Body of pancreas (tissue), 4 donors: ENCODE measurements around the gene HMCN2. TPM values are rescaled to one million over a fixed set of nuclear protein-coding genes. Genes with fewer than 3 reads are reported as not detected.
A peak's percentile ranks its signal among the peaks of the same experiment; 100 is the strongest.

Source experiments
- ATAC-seq: fragments of 150-250 bp; one replicate; pipeline ENCODE4 v1.9.1; 2016
- DNase-seq, 4 donors: peaks; one replicate each; pipeline ENCODE4 v3.0.0-alpha.2; 2019
- H3K27ac ChIP-seq, 4 donors: fragments of 200-600 bp; sonication (generic); 1 replicate in 3 of 4; 2 replicates in 1 of 4; pipeline versions ENCODE4 v1.5.1 to v1.6.1; 2016 to 2019; ENCODE audit warnings: mild to moderate bottlenecking in 1 of 4, mixed read lengths in 1 of 4, moderate library complexity in 1 of 4
- H3K27me3 ChIP-seq, 2 donors: fragments of 200-600 bp; sonication (generic); one replicate each; pipeline ENCODE4 v1.6.0; 2016; ENCODE audit warnings: mild to moderate bottlenecking in 1 of 2
- H3K36me3 ChIP-seq, 2 donors: fragments of 200-600 bp; sonication (generic); replicated peaks in 1 of 2; 2 replicates each; pipeline ENCODE4 v1.5.1; 2016; ENCODE audit warnings: low read depth in 2 of 2; ENCODE audit not compliant: insufficient read depth in 1 of 2
- H3K4me1 ChIP-seq: fragments of 200-600 bp; sonication (generic); one replicate; pipeline ENCODE4 v1.6.0; 2016
- H3K4me3 ChIP-seq, 2 donors: fragments of 200-600 bp; sonication (generic); 1 replicate in 1 of 2; 2 replicates in 1 of 2; pipeline ENCODE4 v1.5.1; 2016 to 2019
- H3K9me3 ChIP-seq, 3 donors: fragments of 200-600 bp; sonication (generic); 1 replicate in 2 of 3; 2 replicates in 1 of 3; pipeline ENCODE4 v1.5.1; 2016
- POLR2A ChIP-seq, 3 donors: fragments of 450-650 bp; IDR thresholded peaks; one replicate each; pipeline ENCODE4 v1.6.1; 2016; ENCODE audit warnings: antibody characterized with exemption in 3 of 3, mild to moderate bottlenecking in 2 of 3
- whole genome bisulfite sequencing, 2 donors: methylation state at CpG; one replicate each; pipeline ENCODE4 v1.1.5; 2017; 5-methylcytosine and 5-hydroxymethylcytosine counted together
- intact Hi-C: fragments of 100-400 bp; cut with DNase I; formaldehyde crosslinking; loops from one replicate; pipeline ENCODE4 v1.15.1; 2023
- total RNA-seq, 2 donors: library from RNA; depleted of rRNA; stranded (reverse); fragments of >200 nt; gene quantifications; one replicate each; pipeline ENCODE4 v1.1.0, GENCODE V29; 2016
- TF ChIP-seq, protein P1 (sequence below), 7 experiments: fragments of 450-650 bp in 4 of 7; fragments of 200-600 bp in 3 of 7; sonication (generic) in 3 of 7; IDR thresholded peaks; one replicate each; pipeline ENCODE4 v1.5.1; 2016 to 2019; ENCODE audit warnings: antibody characterized with exemption in 7 of 7

HMCN2 gene
- total RNA-seq, 2 donors from 2014 or later = 0.78 to 3.6 TPM

DNA sequence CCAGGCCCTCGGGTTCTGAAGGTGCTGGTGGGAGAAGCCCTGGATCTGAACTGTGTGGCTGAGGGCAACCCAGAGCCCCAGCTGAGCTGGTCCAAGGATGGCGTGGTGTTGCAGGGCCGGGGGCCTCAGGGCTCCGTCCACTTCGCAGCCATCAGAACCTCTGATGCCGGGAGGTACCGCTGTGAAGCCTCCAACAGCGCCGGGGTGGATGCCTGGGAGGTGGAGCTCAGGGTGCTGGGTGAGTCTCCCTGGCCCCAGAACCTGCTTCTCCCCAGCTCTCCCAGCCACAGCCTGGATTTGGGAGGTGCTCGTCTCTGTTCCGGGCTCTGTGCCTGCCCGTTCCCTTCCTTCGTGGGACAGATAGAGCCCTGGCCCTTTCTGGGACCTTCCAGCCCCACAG, 75.6 kb downstream of the HMCN2 start:
- intact Hi-C loops = no loop called here
- TF ChIP-seq, protein P1, sequence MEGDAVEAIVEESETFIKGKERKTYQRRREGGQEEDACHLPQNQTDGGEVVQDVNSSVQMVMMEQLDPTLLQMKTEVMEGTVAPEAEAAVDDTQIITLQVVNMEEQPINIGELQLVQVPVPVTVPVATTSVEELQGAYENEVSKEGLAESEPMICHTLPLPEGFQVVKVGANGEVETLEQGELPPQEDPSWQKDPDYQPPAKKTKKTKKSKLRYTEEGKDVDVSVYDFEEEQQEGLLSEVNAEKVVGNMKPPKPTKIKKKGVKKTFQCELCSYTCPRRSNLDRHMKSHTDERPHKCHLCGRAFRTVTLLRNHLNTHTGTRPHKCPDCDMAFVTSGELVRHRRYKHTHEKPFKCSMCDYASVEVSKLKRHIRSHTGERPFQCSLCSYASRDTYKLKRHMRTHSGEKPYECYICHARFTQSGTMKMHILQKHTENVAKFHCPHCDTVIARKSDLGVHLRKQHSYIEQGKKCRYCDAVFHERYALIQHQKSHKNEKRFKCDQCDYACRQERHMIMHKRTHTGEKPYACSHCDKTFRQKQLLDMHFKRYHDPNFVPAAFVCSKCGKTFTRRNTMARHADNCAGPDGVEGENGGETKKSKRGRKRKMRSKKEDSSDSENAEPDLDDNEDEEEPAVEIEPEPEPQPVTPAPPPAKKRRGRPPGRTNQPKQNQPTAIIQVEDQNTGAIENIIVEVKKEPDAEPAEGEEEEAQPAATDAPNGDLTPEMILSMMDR (IDR thresholded peaks at IDR 0.05) = no peak
- TF ChIP-seq POLR2A (IDR thresholded peaks at IDR 0.05) = no peak
- Histone ChIP-seq H3K9me3 (no peaks in the 10 kb centered on the region), H3K4me1 (no peaks in the 10 kb centered on the region), H3K27ac (no peak overlapping the region), H3K4me3 (no peak overlapping the region), H3K36me3 (no peaks in the 10 kb centered on the region), H3K27me3 (no peaks in the 10 kb centered on the region)
- no peak for ATAC-seq
- no peak for DNase-seq
- WGBS, 2 donors = 71 to 77% methylated on average over 8 to 11 of the region's 13 CpGs

- TF ChIP-seq POLR2A (IDR thresholded peaks at IDR 0.05) = no peak
- TF ChIP-seq, protein P1 (IDR thresholded peaks at IDR 0.05) = no peak
- DNase-seq = no peak
- Histone ChIP-seq H3K9me3 (no peaks in the 10 kb centered on the region), H3K4me3 (no peak overlapping the region), H3K27ac (no peak overlapping the region), H3K36me3 (no peaks in the 10 kb centered on the region), H3K27me3 (no peaks in the 10 kb centered on the region), H3K4me1 (no peaks in the 10 kb centered on the region)
- ATAC-seq = no peak
- intact Hi-C loops = no loop called here
- WGBS, 2 donors = 85 to 87% methylated on average over 7 to 12 of the region's 13 CpGs
Measured at GRCh38 chr9:130341839-130342713, 76.5 kb downstream of the HMCN2 start.

GRCh38 chr9:130342714-130343085, 77.1 kb downstream of the HMCN2 start:
- intact Hi-C loops = no loop called here
- no peak for ATAC-seq

DNA sequence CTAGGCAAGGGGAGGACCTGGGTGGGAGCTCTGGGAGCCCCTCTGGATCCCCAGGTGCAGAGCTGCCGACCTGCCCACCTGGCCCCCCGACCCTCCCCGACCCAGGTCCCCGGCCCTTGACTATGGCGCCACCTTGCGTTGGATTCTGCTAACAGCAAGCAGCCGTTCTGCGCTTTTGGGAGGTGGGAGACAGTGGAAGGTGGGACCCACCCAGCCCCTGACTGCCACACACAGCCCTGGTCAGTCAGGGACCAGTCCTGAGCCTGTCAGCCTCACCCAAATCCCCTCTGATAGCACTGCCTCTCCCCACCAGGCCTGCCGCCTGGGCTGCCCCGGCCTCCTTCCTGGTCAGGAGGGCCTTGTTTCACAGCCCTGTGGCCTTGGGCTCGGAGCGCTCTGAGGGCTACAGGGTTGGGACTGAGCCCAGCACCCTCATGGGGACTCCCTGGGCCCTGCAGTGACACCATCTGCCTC, 77.9 kb downstream of the HMCN2 start:
- H3K4me3 ChIP-seq = no peak overlapping the region
- no peaks in the 10 kb centered on the region for H3K27me3 ChIP-seq
- TF ChIP-seq, protein P1 (IDR thresholded peaks at IDR 0.05) = peak; percentile 7 to 43 (median 34)
- TF ChIP-seq POLR2A (IDR thresholded peaks at IDR 0.05) = no peak
- no peaks in the 10 kb centered on the region for H3K36me3 ChIP-seq
- intact Hi-C loops = no loop called here
- ATAC-seq (no peak), DNase-seq (peak in 1 of 4 donors; percentile 17)
- H3K9me3 ChIP-seq = no peaks in the 10 kb centered on the region
- H3K27ac ChIP-seq = no peak overlapping the region
- WGBS, 2 donors = 27% methylated on average over 12 of the region's 12 CpGs; no CpG with 5 or more reads in 1 of the 2 donors
- H3K4me1 ChIP-seq = no peaks in the 10 kb centered on the region

More at GRCh38 chr9:130342714-130343085, 77.1 kb downstream of the HMCN2 start:
- H3K36me3 ChIP-seq = no peaks in the 10 kb centered on the region
- H3K27ac ChIP-seq = no peak overlapping the region
- WGBS, 2 donors = 55 to 64% methylated on average over 11 of the region's 11 CpGs
- H3K4me3 ChIP-seq = no peak overlapping the region
- TF ChIP-seq, protein P1 (IDR thresholded peaks at IDR 0.05) = no peak
- no peak for TF ChIP-seq POLR2A (IDR thresholded peaks at IDR 0.05)
- no peaks in the 10 kb centered on the region for H3K27me3 ChIP-seq
- no peaks in the 10 kb centered on the region for H3K9me3 ChIP-seq
- H3K4me1 ChIP-seq = no peaks in the 10 kb centered on the region
- DNase-seq = no peak
